NOMO-1 treated with DMSO at 0.1 percent for 48 hours (cell line): Measurements from ENCODE around the gene SAMD8.
A peak's percentile ranks its signal among the peaks of the same experiment; 100 is the strongest.
"Not testable (repeated sequence)": the region's sequence is repeated elsewhere in the genome, so short reads cannot be mapped to it uniquely, and the experiment has no call there.

Experiments used
- DNase-seq: peaks from one replicate; lab custom pipeline; 2025; ENCODE audit not compliant: unreplicated experiment; lab: John Stamatoyannopoulos, UW

SAMD8 gene

GRCh38 chr10:75211007-75211691, 99.7 kb downstream of the SAMD8 start:
- peak; percentile 38 for DNase-seq

- no peak for DNase-seq
These were observed 100.9 kb downstream of the SAMD8 start for GRCh38 chr10:75212343-75212742.

GRCh38 chr10:75220274-75220673, 108.8 kb downstream of the SAMD8 start:
- DNase-seq = no peak

GRCh38 chr10:75221492-75221891, 110.0 kb downstream of the SAMD8 start:
- DNase-seq = not testable (repeated sequence)

GRCh38 chr10:75223507-75223906, 112.1 kb downstream of the SAMD8 start:
- no peak for DNase-seq

GRCh38 chr10:75226095-75226494, 114.6 kb downstream of the SAMD8 start:
- DNase-seq = no peak

GRCh38 chr10:75226656-75227055, 115.2 kb downstream of the SAMD8 start:
- no peak for DNase-seq

GRCh38 chr10:75228278-75228677, 116.8 kb downstream of the SAMD8 start:
- DNase-seq = no peak

- DNase-seq = no peak
These were observed 117.4 kb downstream of the SAMD8 start for GRCh38 chr10:75228834-75229233.

- DNase-seq = no peak
These were observed 118.5 kb downstream of the SAMD8 start for GRCh38 chr10:75229971-75230370.

- DNase-seq = peak; percentile 84
These were observed 119.2 kb downstream of the SAMD8 start for GRCh38 chr10:75230600-75231038.
